Mesenchymal stem cell (in vitro differentiated cells and primary cell): Measurements from ENCODE around the gene LLGL2.

Experiments
- DNase-seq: peaks from one replicate; pipeline ENCODE4 v3.0.0-alpha.2; 2013
- H2AFZ ChIP-seq: one replicate; pipeline ENCODE4 v1.6.1; 2013; ENCODE audit warnings: low read depth, mild to moderate bottlenecking, control low read depth, inconsistent platforms, low read length, moderate library complexity
- H2AK5ac ChIP-seq: 2 replicates; pipeline ENCODE4 v1.6.1; 2013; ENCODE audit warnings: low read length, moderate library complexity, mild to moderate bottlenecking, inconsistent platforms; ENCODE audit not compliant: severe bottlenecking
- H2BK120ac ChIP-seq: one replicate; pipeline ENCODE4 v1.6.1; 2013; ENCODE audit warnings: low read depth, mild to moderate bottlenecking, inconsistent platforms, low read length, moderate library complexity
- H2BK12ac ChIP-seq, 2 experiments: one replicate each; pipeline ENCODE4 v1.6.1; 2013; ENCODE audit warnings: inconsistent platforms in 2 of 2, low read length in 2 of 2, mild to moderate bottlenecking in 2 of 2, moderate library complexity in 2 of 2, control low read depth in 1 of 2
- H2BK15ac ChIP-seq: one replicate; pipeline ENCODE4 v1.6.1; 2013; ENCODE audit warnings: mild to moderate bottlenecking, low read depth, inconsistent platforms; ENCODE audit not compliant: poor library complexity, severe bottlenecking
- H2BK5ac ChIP-seq: 2 replicates; pipeline ENCODE4 v1.6.1; 2013; ENCODE audit warnings: low read depth, mild to moderate bottlenecking, low read length, control low read depth, inconsistent platforms; ENCODE audit not compliant: poor library complexity, severe bottlenecking
- H3K14ac ChIP-seq, 2 experiments: one replicate each; pipeline ENCODE4 v1.6.1; 2013; ENCODE audit warnings: inconsistent platforms in 2 of 2, low read length in 2 of 2, control low read depth in 1 of 2, mild to moderate bottlenecking in 1 of 2, moderate library complexity in 1 of 2
- H3K18ac ChIP-seq, 2 experiments: one replicate each; pipeline ENCODE4 v1.6.1; 2013; ENCODE audit warnings: inconsistent platforms in 2 of 2, low read length in 2 of 2, control low read depth in 1 of 2, low read depth in 1 of 2, mild to moderate bottlenecking in 1 of 2
- H3K23ac ChIP-seq, 2 experiments: one replicate each; pipeline ENCODE4 v1.6.1; 2013; ENCODE audit warnings: inconsistent platforms in 2 of 2, low read length in 2 of 2, mild to moderate bottlenecking in 2 of 2, moderate library complexity in 2 of 2, control low read depth in 1 of 2
- H3K27ac ChIP-seq: 2 replicates; pipeline ENCODE4 v1.5.1; 2013; ENCODE audit warnings: mild to moderate bottlenecking, moderate library complexity, low read length, control low read depth, inconsistent platforms; ENCODE audit not compliant: poor library complexity, severe bottlenecking
- H3K27me3 ChIP-seq, 2 experiments: 2 replicates each; pipeline versions ENCODE4 v1.6.1 to v1.7.0; 2013; ENCODE audit warnings: low read length in 2 of 2, mild to moderate bottlenecking in 2 of 2, moderate library complexity in 2 of 2, control low read depth in 1 of 2, inconsistent platforms in 1 of 2; ENCODE audit not compliant: control insufficient read depth in 1 of 2, insufficient read depth in 1 of 2
- H3K36me3 ChIP-seq, 2 experiments: 2 replicates each; pipeline versions ENCODE4 v1.6.1 to v1.7.0; 2013; ENCODE audit warnings: low read length in 2 of 2, control low read depth in 1 of 2, inconsistent platforms in 1 of 2, low read depth in 1 of 2, mild to moderate bottlenecking in 1 of 2; ENCODE audit not compliant: insufficient read depth in 2 of 2, control insufficient read depth in 1 of 2
- H3K4ac ChIP-seq, 2 experiments: one replicate each; pipeline ENCODE4 v1.6.1; 2013; ENCODE audit warnings: inconsistent platforms in 2 of 2, low read length in 2 of 2, mild to moderate bottlenecking in 2 of 2, moderate library complexity in 2 of 2, control low read depth in 1 of 2, low read depth in 1 of 2
- H3K4me1 ChIP-seq: 2 replicates; pipeline ENCODE4 v1.6.1; 2013; ENCODE audit warnings: low read depth, low read length, control low read depth; ENCODE audit not compliant: control insufficient read depth, insufficient read depth
- H3K4me2 ChIP-seq: 2 replicates; pipeline ENCODE4 v1.6.1; 2013; ENCODE audit warnings: low read length, mild to moderate bottlenecking, inconsistent platforms; ENCODE audit not compliant: poor library complexity, severe bottlenecking
- H3K4me3 ChIP-seq, 2 experiments: 2 replicates each; pipeline versions ENCODE4 v1.5.1 to v1.7.0; 2013; ENCODE audit warnings: low read length in 2 of 2, mild to moderate bottlenecking in 2 of 2, control low read depth in 1 of 2, low read depth in 1 of 2; ENCODE audit not compliant: insufficient read depth in 1 of 2
- H3K79me1 ChIP-seq: replicated peaks from 2 replicates; pipeline ENCODE4 v1.6.1; 2013; ENCODE audit warnings: mild to moderate bottlenecking, control low read depth, low read length, inconsistent platforms; ENCODE audit not compliant: poor library complexity, severe bottlenecking
- H3K9ac ChIP-seq: 2 replicates; pipeline ENCODE4 v1.7.0; 2013; ENCODE audit warnings: mild to moderate bottlenecking, low read length, moderate library complexity
- H3K9me3 ChIP-seq: 2 replicates; pipeline ENCODE4 v1.7.0; 2013; ENCODE audit warnings: mild to moderate bottlenecking, low read length; ENCODE audit not compliant: control insufficient read depth
- H4K8ac ChIP-seq: one replicate; pipeline ENCODE4 v1.6.1; 2013; ENCODE audit warnings: inconsistent platforms, mild to moderate bottlenecking, low read length, moderate library complexity
- H4K91ac ChIP-seq: one replicate; pipeline ENCODE4 v1.6.1; 2013; ENCODE audit warnings: mild to moderate bottlenecking, low read length, inconsistent platforms
- WGBS: methylation state at CpG from one replicate; pipeline ENCODE4 v1.1.7; 2013; ENCODE audit warnings: mixed read lengths; 5-methylcytosine and 5-hydroxymethylcytosine counted together

Gene LLGL2

GRCh38 chr17:75614006-75614405 is 88.5 kb downstream of the LLGL2 start:
- Histone ChIP-seq H2BK15ac (no peak overlapping the region), H3K4ac (no peak overlapping the region), H3K18ac (no peak overlapping the region), H2AK5ac (no peak overlapping the region), H4K91ac (no peak overlapping the region), H3K9ac (no peak overlapping the region), H3K23ac (no peak overlapping the region), H3K27ac (no peak overlapping the region), H3K36me3 (peaks cover 0 to 6% of the 10 kb centered on the region in 2 experiments), H3K9me3 (no peaks in the 10 kb centered on the region), H2BK12ac (no peak overlapping the region), H2AFZ (no peak overlapping the region), H2BK5ac (no peak overlapping the region), H3K14ac (no peak overlapping the region), H4K8ac (no peak overlapping the region), H3K4me2 (no peak overlapping the region), H3K4me1 (no peaks in the 10 kb centered on the region), H3K27me3 (peaks cover 11 to 15% of the 10 kb centered on the region in 2 experiments), H3K79me1 (no peaks in the 10 kb centered on the region), H2BK120ac (no peak overlapping the region), H3K4me3 (no peak overlapping the region)
- DNase-seq: no peak
- WGBS: 88% methylated on average over 12 of the region's 12 CpGs

- no peak overlapping the region for H3K14ac ChIP-seq
- no peak overlapping the region for H2BK120ac ChIP-seq
- peak overlapping the region in 1 of 2 experiments; percentile 47 for H3K4ac ChIP-seq
- no peak overlapping the region for H2AFZ ChIP-seq
- no peak overlapping the region for H2AK5ac ChIP-seq
- no peak overlapping the region for H2BK15ac ChIP-seq
- 91% methylated on average over 19 of the region's 19 CpGs for WGBS
- no peak overlapping the region for H3K18ac ChIP-seq
- no peak overlapping the region for H4K8ac ChIP-seq
- no peaks in the 10 kb centered on the region for H3K9me3 ChIP-seq
- H3K79me1 ChIP-seq: no peaks in the 10 kb centered on the region
- no peak overlapping the region for H3K9ac ChIP-seq
- no peaks in the 10 kb centered on the region for H3K4me1 ChIP-seq
- H3K4me2 ChIP-seq: no peak overlapping the region
- H4K91ac ChIP-seq: no peak overlapping the region
- peaks cover 0 to 6% of the 10 kb centered on the region in 2 experiments for H3K36me3 ChIP-seq
- no peak overlapping the region for H3K27ac ChIP-seq
- no peak for DNase-seq
- no peak overlapping the region for H2BK5ac ChIP-seq
- no peak overlapping the region for H3K23ac ChIP-seq
- H3K4me3 ChIP-seq: no peak overlapping the region
- H3K27me3 ChIP-seq: peaks cover 18 to 22% of the 10 kb centered on the region in 2 experiments
- no peak overlapping the region for H2BK12ac ChIP-seq
Measured at GRCh38 chr17:75614556-75615270, 89.2 kb downstream of the LLGL2 start.

GRCh38 chr17:75615301-75615700 is 89.8 kb downstream of the LLGL2 start:
- H3K36me3 ChIP-seq: peaks cover 0 to 6% of the 10 kb centered on the region in 2 experiments
- no peak overlapping the region for H3K18ac ChIP-seq
- H3K4me1 ChIP-seq: no peaks in the 10 kb centered on the region
- no peak overlapping the region for H4K8ac ChIP-seq
- 85% methylated on average over 11 of the region's 11 CpGs for WGBS
- H3K23ac ChIP-seq: no peak overlapping the region
- peaks cover 20 to 28% of the 10 kb centered on the region in 2 experiments for H3K27me3 ChIP-seq
- no peak overlapping the region for H2BK15ac ChIP-seq
- H3K4me2 ChIP-seq: no peak overlapping the region
- no peak overlapping the region for H2BK5ac ChIP-seq
- no peaks in the 10 kb centered on the region for H3K9me3 ChIP-seq
- H2BK12ac ChIP-seq: no peak overlapping the region
- no peak overlapping the region for H3K4me3 ChIP-seq
- H4K91ac ChIP-seq: no peak overlapping the region
- no peaks in the 10 kb centered on the region for H3K79me1 ChIP-seq
- H3K14ac ChIP-seq: no peak overlapping the region
- H2BK120ac ChIP-seq: no peak overlapping the region
- peak overlapping the region in 1 of 2 experiments; percentile 47 for H3K4ac ChIP-seq
- no peak for DNase-seq
- H2AK5ac ChIP-seq: no peak overlapping the region
- H3K9ac ChIP-seq: no peak overlapping the region
- no peak overlapping the region for H2AFZ ChIP-seq
- no peak overlapping the region for H3K27ac ChIP-seq

GRCh38 chr17:75616521-75617122 is 91.1 kb downstream of the LLGL2 start:
- Histone ChIP-seq H3K27me3 (peaks cover 22 to 39% of the 10 kb centered on the region in 2 experiments), H3K27ac (no peak overlapping the region), H3K4ac (no peak overlapping the region), H2BK5ac (no peak overlapping the region), H3K4me3 (no peak overlapping the region), H3K23ac (no peak overlapping the region), H2AK5ac (no peak overlapping the region), H4K8ac (no peak overlapping the region), H4K91ac (no peak overlapping the region), H3K79me1 (no peaks in the 10 kb centered on the region), H2BK12ac (no peak overlapping the region), H2BK120ac (no peak overlapping the region), H3K9me3 (no peaks in the 10 kb centered on the region), H3K4me1 (peaks cover 3% of the 10 kb centered on the region), H3K36me3 (peaks cover 0 to 6% of the 10 kb centered on the region in 2 experiments), H3K4me2 (no peak overlapping the region), H2AFZ (no peak overlapping the region), H3K18ac (no peak overlapping the region), H3K9ac (no peak overlapping the region), H3K14ac (no peak overlapping the region), H2BK15ac (no peak overlapping the region)
- DNase-seq: no peak
- 92% methylated on average over 24 of the region's 24 CpGs for WGBS
